ENCODE results near the gene FNIP2. TPM values are rescaled to one million over a fixed set of nuclear protein-coding genes. Genes with fewer than 3 reads are reported as not detected.

The FNIP2 gene
- total RNA-seq, 1 experiment from 2014 or later: 17.6 TPM

GRCh38 chr4:158762553-158762952, 6.3 kb upstream of the FNIP2 start:
- no peak for DNase-seq (ENCODE audit: low read depth)

GRCh38 chr4:158763462-158763861, 5.4 kb upstream of the FNIP2 start:
- DNase-seq (ENCODE audit: low read depth): no peak

GRCh38 chr4:158766434-158767044, 2.3 kb upstream of the FNIP2 start:
- no peak for DNase-seq (ENCODE audit: low read depth)

DNA sequence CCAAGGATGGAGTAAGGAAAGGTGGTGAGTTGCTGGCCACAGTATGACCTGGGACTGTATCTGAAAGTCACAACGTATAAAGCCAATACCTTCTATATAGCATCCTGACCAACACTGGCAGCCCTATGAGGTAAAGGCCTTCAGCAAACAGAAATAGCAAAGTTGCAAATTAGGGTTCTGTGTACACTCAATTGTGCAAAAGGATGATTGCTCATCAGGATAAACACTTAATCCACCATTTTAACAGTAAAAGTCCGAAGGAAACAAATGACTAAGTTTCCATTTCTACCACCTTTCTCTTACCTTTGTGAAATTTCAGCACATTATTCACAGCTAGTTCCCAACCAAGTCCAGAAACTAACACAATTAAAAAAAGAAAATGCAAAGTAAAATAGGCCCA, 1.4 kb upstream of the FNIP2 start:
- no peak for DNase-seq (ENCODE audit: low read depth)

GRCh38 chr4:158769175-158769921, 522 bp downstream of the FNIP2 start:
- DNase-seq (ENCODE audit: low read depth): peak; percentile 37

DNA sequence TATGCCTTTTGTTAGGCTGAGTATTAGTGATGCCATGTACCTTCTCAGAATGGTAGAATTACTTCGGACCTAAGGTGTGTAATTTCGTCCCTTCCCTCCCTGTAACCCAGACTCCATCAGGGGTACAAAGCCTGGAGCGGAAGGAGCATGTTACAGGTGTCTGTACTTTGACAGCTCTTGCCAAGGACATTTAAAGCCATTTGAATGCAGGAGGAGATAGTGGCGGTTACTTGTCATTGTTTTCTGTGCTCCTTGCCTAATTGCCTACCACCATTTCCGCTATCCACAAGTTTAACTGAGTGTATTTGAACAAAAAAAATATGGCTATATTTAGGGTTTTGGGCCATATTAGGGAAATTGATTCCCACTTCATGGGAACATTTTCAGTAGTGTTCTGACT, 1.8 kb downstream of the FNIP2 start:
- no peak for DNase-seq (ENCODE audit: low read depth)

GRCh38 chr4:158771776-158772175, 3.0 kb downstream of the FNIP2 start:
- no peak for DNase-seq (ENCODE audit: low read depth)

- DNase-seq (ENCODE audit: low read depth): peak; percentile 79
Measured at GRCh38 chr4:158775091-158775651, 6.3 kb downstream of the FNIP2 start.

DNA sequence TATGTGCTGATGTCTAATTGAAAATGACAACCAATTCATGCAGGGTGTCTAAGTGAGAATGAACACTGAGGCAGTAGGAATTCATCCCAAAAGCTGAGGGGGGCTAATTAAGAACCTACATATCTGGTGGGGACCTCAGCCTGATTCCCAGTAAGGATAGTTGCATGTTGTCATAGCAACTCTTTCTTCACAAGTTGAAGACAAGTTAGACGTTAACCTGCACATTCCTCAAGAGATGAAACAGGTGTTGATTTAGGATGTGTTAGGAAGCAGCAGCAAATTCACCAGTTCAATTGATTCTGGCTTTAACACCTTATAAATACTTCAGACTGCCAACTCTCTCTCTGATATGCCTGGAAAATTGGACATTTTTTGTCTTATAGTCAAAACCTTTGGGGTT, 7.3 kb downstream of the FNIP2 start:
- DNase-seq (ENCODE audit: low read depth): no peak

- DNase-seq (ENCODE audit: low read depth): no peak
Measured at GRCh38 chr4:158777423-158778155, 8.8 kb downstream of the FNIP2 start.

DNA sequence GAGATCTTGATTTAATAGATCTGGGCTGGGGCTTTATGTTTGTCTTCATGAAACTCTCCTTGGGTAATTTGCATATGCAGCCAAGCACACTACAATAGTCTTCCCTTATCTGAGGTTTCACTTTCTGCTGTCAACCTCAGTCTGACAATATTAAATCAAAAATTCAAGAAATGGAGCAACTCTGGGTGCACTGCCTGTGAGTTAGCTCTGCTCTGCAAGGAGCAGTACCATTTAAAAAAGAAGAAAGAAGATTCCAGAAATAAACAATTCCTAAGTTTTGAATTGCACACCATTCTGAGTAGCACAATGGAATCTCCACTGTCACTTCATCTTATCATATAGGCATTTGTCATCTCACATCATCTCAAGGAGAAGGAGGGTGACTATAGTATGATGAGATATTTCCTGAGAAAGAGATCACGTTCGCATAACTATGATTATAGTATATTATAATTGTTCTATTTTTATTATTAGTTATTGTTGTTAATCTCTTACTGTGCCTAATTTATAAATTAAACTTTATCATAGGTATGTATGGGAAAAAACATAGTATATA, 9.4 kb downstream of the FNIP2 start:
- DNase-seq (ENCODE audit: low read depth): no peak

DNA sequence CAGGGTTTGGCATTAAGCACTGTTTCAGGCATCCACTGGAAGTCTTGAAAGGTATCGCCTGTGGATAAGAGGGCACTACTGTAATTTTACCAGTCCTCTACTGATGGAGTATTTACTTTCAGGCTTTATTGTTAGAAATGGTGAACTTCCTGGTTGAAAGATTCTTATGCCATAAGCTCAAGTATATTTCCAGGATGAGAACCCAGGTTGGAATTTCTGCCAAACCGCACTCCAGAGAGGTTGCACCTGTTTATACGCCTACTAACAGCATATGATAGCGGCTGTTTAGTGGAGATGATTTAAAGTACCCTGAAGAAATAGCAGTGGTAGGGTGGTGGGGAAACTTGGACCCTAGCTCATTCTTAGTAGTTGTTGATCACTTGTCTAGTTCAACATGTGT, 9.9 kb downstream of the FNIP2 start:
- peak; percentile 92 for DNase-seq (ENCODE audit: low read depth)

GRCh38 chr4:158781963-158782362, 13.1 kb downstream of the FNIP2 start:
- DNase-seq (ENCODE audit: low read depth): no peak

- peak; percentile 72 for DNase-seq (ENCODE audit: low read depth)
Measured at GRCh38 chr4:158782551-158783360, 13.9 kb downstream of the FNIP2 start.

DNA sequence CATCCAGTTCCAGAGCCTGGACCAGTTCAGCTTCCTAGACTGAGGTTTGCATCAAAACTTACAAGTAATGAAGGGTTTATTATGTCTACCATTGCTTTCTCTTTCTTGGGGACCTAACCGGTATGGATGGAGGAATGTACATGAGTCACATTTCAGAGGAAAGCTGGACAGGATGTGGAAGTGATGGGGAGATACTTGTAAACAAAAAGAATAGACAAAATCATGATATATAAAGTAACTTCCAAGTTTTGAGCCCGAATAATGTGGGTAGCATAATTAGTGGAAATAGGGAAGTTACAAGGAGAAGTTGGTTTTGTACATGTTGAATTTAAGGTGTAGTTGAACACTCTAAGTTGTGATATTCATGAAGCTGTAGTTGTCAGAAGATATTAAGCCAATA, 15.0 kb downstream of the FNIP2 start:
- peak; percentile 67 for DNase-seq (ENCODE audit: low read depth)

DNA sequence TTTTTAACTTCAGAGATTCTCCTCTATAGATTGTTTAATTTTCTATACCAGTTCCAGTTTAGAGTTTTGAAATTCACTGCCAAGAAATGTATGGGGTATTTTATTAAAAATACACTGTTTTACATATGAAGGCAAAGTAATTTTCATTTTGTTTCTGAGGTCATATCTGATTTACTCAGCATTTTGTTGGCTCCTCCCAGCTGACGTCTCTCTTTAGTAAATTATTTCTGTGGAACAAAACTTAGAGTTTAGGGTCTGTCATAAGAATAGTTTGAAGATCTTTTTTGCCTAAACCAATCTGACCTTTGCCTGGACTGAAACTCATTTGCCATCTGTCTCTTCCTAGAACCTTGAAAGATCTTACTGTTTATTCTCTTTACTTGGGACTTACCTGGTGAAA, 16.9 kb downstream of the FNIP2 start:
- no peak for DNase-seq (ENCODE audit: low read depth)

- DNase-seq (ENCODE audit: low read depth): no peak
Measured at GRCh38 chr4:158786121-158786601, 17.3 kb downstream of the FNIP2 start.

DNA sequence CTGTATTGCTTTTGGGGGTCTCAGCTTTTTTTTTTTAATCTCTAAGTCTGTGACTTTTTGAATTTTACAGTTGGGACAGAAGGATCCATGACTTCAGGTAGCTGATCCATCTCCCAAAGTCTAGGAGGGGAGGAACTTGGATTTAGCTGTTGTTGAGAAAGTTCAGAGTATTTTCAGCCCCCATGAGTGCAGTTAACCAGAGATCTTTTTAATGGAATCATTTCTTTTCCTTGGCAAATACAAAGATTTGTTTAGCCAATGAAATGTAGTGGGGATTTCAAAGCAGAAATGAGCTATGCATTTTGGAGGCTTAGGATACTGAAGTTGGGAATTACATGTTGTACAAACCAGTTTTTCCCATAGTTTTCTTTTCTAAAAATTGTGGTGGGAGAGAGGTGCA, 18.1 kb downstream of the FNIP2 start:
- no peak for DNase-seq (ENCODE audit: low read depth)

DNA sequence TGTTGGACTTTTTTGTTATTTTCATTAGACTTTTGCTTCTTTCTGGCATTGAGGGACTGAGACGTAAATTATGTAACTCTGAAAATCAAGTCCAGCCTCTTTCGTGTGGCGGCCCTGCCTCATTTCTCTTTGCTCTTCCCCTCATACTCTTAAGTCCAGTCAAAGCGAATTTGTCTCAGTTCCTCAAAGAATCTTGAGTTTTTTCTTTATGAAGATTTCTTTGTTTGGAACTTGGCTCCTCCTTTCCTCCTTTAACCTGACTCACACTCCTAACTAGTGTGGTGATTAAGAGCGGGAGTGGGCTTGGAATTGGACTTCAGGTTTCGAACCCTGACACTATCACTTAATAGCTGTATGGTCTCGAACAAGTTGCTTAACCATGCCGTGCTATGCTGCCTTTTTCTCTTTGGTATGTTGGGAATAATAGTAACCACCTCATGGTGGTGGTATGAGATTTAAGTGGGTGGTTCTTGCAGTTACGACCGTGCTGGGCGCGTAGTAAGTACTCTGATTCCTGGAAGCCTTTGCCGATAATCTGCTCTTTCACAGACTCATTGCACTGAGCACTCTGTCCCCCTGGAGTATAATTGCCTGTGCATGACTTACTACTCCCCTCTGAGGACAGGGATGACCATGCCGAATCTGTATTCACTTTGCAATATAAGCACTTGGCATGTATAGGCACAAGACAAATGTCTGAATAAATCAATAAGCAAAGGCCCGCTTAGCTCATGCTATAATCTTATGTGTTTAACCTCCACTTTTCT, 19.1 kb downstream of the FNIP2 start:
- DNase-seq (ENCODE audit: low read depth): no peak

DNA sequence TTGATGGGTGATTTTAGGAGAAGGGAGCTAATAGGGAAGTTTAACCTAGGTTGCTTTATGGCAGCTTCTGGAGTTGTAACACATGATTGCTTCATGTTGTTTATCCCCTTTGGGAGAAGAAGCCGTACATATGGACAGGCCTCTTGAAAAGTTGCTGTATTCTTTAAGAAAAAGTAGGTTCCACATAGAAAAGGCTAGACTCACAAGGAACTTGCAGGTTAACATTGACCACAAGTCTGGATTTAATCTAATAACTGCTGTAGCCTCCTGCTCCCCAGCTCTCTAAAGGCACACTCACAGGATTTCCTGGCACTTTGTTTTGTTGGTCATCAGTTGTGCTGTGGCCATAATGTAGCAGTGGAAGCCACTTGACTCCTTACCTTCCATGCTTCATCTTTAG, 19.7 kb downstream of the FNIP2 start:
- no peak for DNase-seq (ENCODE audit: low read depth)
